Hematopoietic multipotent progenitor cell treated with erythropoietin and hydrocortisone succinate and interleukin-3 and kit ligand, for 15 days (in vitro differentiated cells): ENCODE results near the gene CBX4.

Experiments used
- DNase-seq: peaks from one replicate; pipeline ENCODE4 v3.0.0-alpha.2; 2015; ENCODE audit warnings: low spot score

CBX4 gene

GRCh38 chr17:79829004-79829403 lies 10.2 kb downstream of the CBX4 start:
- no peak for DNase-seq

GRCh38 chr17:79826841-79827578 lies 12.2 kb downstream of the CBX4 start:
- no peak for DNase-seq

- no peak for DNase-seq
Measured at GRCh38 chr17:79826204-79826680, 13.0 kb downstream of the CBX4 start.

- DNase-seq = no peak
Measured at GRCh38 chr17:79825580-79825921, 13.7 kb downstream of the CBX4 start.

GRCh38 chr17:79824893-79825579 lies 14.2 kb downstream of the CBX4 start:
- no peak for DNase-seq

GRCh38 chr17:79824234-79824633 lies 15.0 kb downstream of the CBX4 start:
- no peak for DNase-seq

- DNase-seq = no peak
Measured at GRCh38 chr17:79822583-79823124, 16.6 kb downstream of the CBX4 start.

- no peak for DNase-seq
Measured at GRCh38 chr17:79821331-79822095, 17.7 kb downstream of the CBX4 start.

- DNase-seq = no peak
Measured at GRCh38 chr17:79820959-79821330, 18.3 kb downstream of the CBX4 start.

- DNase-seq = no peak
Measured at GRCh38 chr17:79819534-79820276, 19.5 kb downstream of the CBX4 start.

- DNase-seq = no peak
Measured at GRCh38 chr17:79819085-79819484, 20.2 kb downstream of the CBX4 start.

- DNase-seq = no peak
Measured at GRCh38 chr17:79818026-79818758, 21.0 kb downstream of the CBX4 start.

GRCh38 chr17:79815836-79816461 lies 23.3 kb downstream of the CBX4 start:
- no peak for DNase-seq

GRCh38 chr17:79814974-79815835 lies 24.0 kb downstream of the CBX4 start:
- DNase-seq = no peak

- no peak for DNase-seq
Measured at GRCh38 chr17:79814127-79814973, 24.9 kb downstream of the CBX4 start.

GRCh38 chr17:79813297-79814126 lies 25.7 kb downstream of the CBX4 start:
- DNase-seq = no peak

- no peak for DNase-seq
Measured at GRCh38 chr17:79812353-79813258, 26.6 kb downstream of the CBX4 start.
